HG03354 (cell line): ENCODE measurements around the gene GINS3.
"Not testable (repeated sequence)": the region's sequence is repeated elsewhere in the genome, so short reads cannot be mapped to it uniquely, and the experiment has no call there.

Experiments used
- ATAC-seq: cut with Tn5 transposase; IDR thresholded peaks from one replicate; pipeline ENCODE4 v1.9.1; 2021; ENCODE audit warnings: mild to moderate bottlenecking; ENCODE audit not compliant: unreplicated experiment, poor library complexity, severe bottlenecking

Gene GINS3

DNA sequence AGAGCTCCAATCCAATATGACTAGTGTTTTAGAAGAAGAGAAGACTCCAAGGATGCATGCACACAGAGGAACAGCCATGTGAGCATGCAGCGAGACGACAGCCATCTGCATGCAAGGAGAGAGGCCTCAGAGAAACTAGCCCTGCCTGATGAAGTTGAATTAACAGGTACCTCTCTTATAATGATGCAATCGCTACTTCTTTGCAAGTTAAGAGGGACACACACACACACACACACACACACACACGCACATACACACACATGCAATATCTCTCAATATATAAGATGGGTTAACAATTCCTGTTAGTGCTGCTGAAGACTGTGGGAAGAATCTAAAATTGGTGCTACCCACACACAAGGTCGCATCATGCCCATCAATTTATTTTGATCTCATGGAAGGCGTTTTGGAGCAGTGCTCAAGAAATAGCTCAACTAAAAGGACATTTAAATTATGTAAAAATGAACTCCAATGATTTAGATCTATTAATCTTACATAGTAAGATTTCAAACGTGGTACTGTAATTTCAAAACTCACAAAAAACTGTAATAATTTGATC is 7.0 kb upstream of the GINS3 start:
- no peak for ATAC-seq

GRCh38 chr16:58389724-58390123 is 2.5 kb upstream of the GINS3 start:
- ATAC-seq: no peak

DNA sequence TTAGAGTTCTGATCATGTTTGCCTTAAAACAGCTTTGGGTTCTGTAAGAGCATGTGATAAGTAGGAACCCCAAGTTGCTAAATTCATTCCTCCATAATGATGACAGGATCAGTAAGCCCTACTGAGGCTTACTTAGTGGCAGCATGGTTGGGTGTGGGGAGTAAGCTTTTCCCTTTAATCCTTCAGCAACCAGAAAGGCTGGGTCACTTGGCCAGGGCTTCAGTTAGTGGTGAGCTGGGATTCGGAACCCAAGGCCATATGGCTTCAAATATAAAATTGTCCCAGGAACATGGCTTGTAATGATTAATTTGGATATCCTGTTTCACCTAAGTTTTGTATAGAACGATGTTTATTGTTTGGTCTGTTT is 850 bp downstream of the GINS3 start:
- peak; percentile 34 for ATAC-seq

GRCh38 chr16:58396897-58397296 is 4.6 kb downstream of the GINS3 start:
- not testable (repeated sequence) for ATAC-seq

- ATAC-seq: no peak
Observed at GRCh38 chr16:58399718-58400633, 7.7 kb downstream of the GINS3 start.

GRCh38 chr16:58401305-58401704 is 9.0 kb downstream of the GINS3 start:
- not testable (repeated sequence) for ATAC-seq

- no peak for ATAC-seq
Observed at GRCh38 chr16:58402796-58403195, 10.5 kb downstream of the GINS3 start.

DNA sequence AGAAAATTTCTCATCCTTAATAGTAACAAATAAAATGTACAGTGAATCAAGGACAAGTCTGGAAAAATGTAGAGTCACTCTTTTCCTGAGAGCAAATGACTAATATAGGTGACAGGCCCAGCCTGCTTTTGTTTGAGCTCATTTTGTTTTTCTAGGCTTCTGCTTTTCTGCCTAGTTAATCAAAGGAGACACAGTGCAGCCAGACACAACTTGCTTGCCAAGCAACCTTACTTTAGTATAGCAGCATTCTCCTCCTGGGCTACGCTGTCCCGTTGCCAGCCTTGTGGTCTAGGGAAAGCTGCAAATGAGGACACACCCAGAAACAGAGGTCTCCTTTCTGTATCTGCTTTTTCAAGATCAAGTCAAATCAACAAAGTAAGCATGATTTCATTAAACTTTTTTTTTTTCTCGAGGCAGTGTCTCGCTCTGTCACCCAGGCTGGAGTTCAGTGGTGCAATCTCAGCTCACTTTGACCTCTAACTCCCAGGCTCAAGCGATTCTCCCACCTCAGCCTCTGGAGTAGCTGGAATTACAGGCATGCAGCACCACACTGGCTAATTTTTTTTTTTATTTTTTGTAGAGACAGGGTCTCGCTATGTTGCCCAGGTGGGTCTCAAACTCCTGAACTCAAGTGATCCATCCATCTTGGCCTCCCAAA is 17.2 kb downstream of the GINS3 start:
- no peak for ATAC-seq

GRCh38 chr16:58411336-58411735 is 19.1 kb downstream of the GINS3 start:
- no peak for ATAC-seq

DNA sequence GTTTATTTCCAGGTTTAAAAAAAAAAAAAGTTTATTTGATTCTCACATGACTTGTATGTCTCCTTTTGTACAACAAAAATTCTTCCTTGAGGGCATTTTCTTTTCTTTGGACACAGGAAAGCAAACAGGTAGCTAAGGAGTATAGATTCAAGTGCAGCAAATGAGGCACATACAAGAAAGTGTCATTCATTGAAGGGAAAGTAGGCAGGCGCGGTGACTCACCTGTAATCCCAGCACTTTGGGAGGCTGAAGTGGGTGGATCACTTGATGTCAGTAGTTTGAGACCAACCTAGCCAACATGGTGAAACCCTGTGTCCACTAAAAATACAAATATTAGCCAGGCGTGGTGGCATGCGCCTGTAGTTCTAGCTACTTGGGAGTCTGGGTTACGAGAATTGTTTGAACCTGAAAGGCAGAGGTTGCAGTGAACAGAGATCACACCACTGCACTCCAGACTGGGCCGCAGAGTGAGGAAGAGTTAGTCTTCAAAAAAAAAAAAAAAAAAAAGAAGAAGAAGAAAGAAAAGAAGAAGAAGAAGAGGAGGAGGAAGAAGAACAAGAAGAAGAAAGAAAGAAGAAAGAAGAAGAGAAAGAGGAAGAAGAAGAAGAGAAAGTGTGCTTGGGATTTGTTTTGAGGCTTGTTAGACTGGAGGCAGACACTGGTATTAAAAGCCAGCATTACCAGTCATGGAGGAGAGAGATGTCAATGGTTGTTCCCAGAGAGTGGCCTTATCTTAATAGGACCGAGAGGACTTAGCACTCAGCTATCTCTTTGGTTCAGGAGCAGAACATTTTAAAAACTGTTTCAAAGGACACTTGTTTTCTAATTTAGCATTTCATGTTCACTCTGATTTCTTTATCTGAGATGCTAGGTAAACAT is 19.7 kb downstream of the GINS3 start:
- no peak for ATAC-seq

DNA sequence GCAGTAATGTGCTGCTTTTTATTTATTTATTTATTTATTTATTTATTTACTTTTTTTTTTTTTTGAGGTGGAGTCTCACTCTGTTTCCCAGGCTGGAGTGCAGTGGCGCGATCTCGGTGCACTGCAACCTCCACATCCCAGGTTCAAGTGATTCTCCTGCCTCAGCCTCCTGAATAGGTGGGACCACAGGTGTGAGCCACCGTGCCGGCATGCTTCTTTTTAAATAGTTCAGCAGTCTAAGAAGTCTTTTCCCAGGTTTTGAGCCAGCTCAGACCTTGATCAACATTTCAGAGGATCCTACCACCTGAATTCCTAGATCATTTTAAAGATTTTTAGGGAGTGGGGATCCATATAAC is 20.3 kb downstream of the GINS3 start:
- ATAC-seq: not testable (repeated sequence)

DNA sequence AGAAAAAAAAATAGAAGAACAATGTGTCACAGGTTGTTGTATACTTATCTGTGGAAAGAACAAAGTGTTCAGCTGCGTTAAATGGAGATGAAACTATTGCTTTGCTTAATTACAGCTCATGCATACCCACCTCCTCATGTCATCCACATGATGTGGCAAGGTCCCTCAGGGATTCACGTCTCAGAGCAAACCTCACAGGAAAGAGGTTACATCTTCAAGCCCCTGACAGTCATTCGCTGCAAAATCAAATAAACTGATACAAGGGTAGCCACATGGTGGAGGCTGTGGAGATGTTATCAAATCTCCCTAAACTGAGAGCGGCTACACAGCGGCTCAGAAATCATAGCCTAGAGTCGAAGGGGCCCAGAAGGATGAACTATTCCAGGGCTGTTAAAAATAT is 21.1 kb downstream of the GINS3 start:
- no peak for ATAC-seq

- no peak for ATAC-seq
Observed at GRCh38 chr16:58415003-58415402, 22.7 kb downstream of the GINS3 start.

DNA sequence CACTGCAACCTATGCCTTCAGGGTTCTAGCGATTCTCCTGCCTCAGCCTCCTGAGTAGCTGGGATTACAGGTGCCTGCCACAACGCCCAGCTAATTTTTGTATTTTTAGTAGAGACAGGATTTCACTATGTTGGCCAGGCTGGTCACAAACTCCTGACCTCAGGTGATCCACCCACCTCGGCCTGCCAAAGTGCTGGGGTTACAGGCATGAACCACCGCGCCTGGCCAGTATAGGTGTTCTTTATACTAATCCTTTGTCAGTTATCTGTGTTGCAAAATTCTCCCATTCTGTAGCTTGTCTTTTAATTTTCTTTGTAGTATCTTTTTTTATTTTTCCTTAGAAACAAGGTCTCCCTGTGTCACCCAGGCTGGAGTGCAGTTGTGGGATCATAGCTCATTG is 23.7 kb downstream of the GINS3 start:
- ATAC-seq: not testable (repeated sequence)

DNA sequence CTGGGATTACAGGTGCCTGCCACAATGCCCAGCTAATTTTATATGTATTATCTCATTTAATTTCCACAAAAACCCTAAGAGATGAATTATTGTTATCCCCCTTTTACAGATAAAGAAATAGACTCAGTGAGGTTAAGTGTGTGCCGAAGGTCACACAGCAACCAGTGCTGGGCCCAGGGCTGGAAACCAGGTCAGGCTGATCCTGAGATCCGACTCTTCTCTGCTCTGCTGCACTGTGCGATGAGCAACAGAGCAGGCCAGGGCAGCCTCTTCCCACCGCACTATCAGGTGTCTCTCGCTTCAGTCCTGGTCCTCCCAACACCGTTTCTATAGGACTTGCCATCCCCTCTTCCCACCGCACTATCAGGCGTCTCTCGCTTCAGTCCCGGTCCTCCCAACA is 24.8 kb downstream of the GINS3 start:
- ATAC-seq: no peak

DNA sequence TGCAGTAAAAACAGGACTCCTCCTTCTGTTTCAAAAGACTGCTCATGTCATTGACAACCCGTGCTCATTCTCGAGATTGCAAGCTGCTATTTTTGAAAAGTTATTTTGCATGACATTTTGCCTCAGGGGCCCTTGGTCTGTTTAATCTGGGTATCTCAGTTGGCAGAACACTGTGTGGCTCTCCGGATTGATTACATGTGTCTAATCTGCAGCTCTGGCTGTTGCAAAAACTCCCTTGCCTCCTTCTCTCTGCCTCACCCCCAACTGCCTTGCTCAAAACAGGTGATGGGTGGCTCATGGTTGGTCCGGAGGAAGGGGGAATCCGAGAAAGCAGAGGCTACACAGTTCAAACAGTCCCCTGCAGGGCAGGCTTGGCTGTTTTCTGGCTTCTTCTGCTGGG is 25.3 kb downstream of the GINS3 start:
- ATAC-seq: no peak

DNA sequence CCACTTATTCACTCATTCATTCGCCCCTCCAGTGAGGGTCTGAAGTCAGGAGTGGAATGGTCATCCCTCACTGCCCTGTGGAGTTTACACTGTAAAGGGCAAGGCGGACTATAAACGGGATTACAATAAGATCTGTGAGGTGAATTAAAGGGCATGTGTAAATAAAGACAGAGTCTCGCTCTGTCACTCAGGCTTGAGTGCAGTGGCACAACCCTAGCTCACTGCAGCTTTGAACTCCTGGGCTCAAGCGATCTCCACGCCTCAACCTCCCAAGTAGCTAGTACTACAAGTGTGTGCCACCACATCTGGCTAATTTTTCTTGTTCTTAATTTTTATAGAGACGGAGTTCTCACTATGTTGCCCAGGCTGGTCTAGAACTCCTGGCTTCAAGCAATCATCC is 25.8 kb downstream of the GINS3 start:
- no peak for ATAC-seq

DNA sequence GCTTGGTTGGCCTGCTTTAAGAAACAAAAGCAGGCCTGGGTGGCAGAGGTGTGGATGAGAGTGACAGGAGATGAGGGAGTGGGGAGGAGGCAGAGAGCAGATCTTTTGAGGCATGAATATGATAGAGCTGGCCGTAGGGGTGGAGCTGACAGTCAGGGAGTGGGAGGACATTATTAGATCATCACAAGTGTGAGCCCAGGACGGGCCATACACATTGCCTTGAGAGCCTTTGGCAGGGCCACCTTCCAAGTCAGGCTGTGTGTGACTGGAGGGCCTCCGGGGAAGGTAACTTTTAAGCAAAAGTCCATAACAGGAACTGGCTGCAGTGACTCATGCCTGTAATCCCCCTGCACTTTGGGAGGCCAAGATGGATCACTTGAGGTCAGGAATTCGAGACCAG is 26.3 kb downstream of the GINS3 start:
- no peak for ATAC-seq

- no peak for ATAC-seq
Observed at GRCh38 chr16:58419241-58419990, 27.1 kb downstream of the GINS3 start.
